Stimulated activated CD4-positive, alpha-beta T cell treated with anti-CD3 and anti-CD28 coated beads, Interleukin-12 subunit alpha, Interleukin-12 subunit beta, amount 100 ng/mL, for 4 hours (primary cell): ENCODE data around the gene ZNF564.
"Not testable (repeated sequence)": the region's sequence is repeated elsewhere in the genome, so short reads cannot be mapped to it uniquely, and the experiment has no call there.

Experiments used
- DNase-seq: peaks from one replicate; pipeline ENCODE4 v3.0.0-alpha.2; 2020

ZNF564 gene

DNA sequence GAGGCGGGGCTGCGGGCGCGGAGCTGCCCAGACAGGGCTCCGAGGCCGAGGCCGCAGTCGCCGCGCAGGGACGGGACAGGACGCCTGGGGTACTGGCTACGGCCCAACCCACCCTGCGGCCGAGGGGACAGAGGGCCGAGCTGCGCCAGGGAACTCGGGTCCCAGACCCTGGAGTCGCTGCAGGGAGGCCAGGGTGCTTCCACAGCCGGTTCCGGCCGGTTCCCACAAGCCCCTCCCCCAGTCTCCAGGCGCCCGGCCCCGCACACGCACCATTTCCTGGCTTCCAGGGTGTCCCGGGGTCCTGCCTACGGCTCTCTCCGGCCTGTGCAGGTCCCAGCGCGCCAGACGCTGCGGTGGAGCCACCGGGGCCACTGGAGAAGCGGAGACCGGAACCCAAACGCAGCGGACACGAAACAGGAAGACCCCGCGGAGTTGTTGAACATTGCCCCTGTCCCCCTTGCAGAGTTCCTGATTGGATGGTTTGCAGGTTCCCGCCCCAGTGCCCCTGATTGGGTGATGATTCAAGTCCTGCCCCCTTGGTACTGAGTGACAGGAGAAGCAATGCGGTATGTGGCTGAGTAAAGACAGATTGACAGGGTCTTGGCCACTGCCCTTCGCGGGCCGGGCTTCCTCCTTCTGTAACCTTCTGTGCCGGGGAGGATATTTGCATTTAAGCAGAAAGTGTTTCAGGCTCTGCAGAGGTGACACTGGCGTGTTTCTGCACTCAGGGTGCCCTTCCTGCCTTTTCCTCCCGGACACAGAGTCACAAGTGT lies at the start of gene ZNF564:
ZNF564 (minus strand) TSS at position 423 of the 773 bp plus-strand sequence; CDS start at position 273, 150 bp downstream.
- DNase-seq: peak; percentile 80

DNA sequence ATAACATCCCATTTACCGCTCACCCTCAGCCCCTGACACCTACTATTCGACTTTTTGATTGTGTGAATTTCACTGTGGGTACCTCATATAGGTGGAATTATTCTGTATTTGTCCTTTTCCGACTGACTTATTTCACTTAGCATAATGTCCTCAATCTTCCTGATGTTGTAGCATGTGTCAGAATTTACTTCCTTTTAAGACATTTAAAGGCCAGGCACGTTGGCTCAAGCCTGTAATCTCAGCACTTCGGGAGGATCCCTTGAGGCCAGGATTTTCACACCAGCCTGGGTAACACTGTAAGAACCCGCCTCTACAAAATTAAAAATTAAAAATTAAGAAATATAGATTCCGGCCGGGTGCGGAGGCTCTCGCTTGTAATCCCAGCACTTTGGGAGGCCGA lies 46.3 kb upstream of the ZNF564 start:
- no peak for DNase-seq

GRCh38 chr19:12596927-12597548 lies 45.8 kb upstream of the ZNF564 start:
- no peak for DNase-seq

DNA sequence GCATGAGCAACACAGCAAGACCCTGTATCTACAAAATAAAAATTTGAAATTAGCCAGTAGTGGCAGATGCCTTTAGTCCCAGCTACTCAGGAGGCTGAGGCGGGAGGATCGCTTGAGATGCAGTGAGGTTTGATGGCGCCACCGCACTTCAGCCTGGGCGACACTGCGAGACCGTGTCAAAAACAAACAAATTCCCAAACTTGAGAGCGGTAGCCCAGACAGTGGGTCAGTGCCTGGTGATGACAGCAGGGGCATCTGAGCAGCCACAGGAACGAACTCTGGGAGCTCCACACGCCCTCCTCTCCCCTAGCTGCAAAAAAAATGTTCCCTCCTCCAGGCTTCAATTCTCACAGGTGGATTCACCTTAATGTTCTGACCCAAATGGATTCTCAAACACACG lies 45.2 kb upstream of the ZNF564 start:
- DNase-seq: no peak

DNA sequence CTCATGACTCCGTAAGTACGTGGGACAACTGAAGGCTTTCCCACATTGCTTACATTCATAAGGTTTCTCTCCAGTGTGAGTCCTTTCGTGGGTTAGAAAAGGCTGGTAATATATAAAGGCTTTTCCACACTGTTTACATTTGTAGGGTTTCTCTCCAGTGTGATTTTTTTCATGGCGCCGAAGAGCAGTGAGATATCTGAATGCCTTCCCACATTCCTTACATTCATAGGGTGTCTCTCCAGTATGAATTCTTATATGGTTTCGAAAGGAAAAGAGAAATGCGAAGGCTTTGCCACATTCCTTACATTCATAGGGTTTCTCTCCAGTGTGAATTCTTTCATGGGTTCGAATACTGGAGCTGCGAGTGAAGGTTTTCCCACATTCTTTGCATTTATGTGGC lies 29.8 kb upstream of the ZNF564 start:
- no peak for DNase-seq

GRCh38 chr19:12580180-12580694 lies 29.0 kb upstream of the ZNF564 start:
- DNase-seq: no peak

DNA sequence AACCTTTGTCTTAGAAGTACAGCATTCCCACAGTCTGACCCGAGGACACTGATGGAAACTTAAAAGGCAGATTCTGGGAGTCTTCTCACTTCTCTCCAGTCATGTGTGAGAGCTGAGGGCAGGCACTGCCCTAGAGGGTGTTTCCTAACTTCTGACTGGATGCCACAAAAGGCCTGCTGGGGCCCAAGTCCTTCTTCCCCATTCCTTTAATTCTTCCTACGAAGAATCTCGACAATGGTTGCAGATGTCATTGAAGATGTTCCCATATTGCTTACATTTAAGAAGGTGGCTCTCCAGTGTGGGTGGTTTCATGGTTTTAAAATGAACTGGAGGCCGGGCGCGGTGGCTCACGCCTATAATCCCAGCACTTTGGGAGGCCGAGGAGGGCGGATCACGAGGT lies 27.4 kb upstream of the ZNF564 start:
- DNase-seq: no peak

DNA sequence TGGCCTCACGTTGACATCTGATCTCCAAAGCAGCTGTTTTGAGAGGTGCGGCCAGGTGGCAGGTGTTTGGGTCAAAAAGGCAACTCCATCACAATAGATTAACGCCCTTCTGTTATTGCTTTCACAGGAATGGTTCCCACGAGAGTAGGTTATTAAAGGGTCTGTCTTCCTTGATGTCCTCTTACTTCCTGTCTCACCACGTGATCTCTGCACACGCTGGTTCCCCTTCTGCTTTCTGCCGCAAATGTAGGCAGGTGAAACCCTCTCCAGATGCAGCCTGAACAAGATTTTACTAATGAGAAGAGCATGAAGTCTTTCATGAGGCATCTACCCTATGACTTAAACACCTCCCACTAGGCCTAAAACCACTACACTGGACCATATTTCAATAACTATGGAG lies 22.8 kb upstream of the ZNF564 start:
- DNase-seq: no peak

DNA sequence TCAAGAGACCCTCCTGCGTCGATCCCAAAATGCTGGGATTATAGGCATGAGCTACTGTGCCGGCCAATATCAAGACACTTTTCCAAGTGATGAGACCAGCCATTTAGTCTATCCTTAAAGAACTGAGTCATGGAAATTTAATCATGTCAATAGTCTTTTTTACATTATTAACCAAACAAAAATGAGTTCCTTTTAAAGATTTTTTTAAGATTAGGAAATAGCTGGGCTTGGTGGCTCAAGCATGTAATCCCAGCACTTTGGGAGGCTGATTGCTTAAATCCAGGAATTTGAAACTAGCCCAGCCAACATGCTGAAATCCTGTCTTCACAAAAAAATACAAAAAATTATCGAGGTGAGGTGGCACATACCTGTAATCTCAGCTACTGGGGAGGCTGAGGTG lies 16.7 kb upstream of the ZNF564 start:
- no peak for DNase-seq

DNA sequence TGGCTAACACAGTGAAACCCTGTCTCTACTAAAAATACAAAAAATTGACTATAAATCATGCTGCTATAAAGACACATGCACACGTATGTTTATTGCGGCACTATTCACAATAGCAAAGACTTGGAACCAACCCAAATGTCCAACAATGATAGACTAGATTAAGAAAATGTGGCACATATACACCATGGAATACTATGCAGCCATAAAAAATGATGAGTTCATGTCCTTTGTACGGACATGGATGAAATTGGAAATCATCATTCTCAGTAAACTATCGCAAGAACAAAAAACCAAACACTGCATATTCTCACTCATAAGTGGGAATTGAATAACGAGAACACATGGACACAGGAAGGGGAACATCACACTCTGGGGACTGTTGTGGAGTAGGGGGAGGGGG lies 15.1 kb upstream of the ZNF564 start:
- DNase-seq: not testable (repeated sequence)

DNA sequence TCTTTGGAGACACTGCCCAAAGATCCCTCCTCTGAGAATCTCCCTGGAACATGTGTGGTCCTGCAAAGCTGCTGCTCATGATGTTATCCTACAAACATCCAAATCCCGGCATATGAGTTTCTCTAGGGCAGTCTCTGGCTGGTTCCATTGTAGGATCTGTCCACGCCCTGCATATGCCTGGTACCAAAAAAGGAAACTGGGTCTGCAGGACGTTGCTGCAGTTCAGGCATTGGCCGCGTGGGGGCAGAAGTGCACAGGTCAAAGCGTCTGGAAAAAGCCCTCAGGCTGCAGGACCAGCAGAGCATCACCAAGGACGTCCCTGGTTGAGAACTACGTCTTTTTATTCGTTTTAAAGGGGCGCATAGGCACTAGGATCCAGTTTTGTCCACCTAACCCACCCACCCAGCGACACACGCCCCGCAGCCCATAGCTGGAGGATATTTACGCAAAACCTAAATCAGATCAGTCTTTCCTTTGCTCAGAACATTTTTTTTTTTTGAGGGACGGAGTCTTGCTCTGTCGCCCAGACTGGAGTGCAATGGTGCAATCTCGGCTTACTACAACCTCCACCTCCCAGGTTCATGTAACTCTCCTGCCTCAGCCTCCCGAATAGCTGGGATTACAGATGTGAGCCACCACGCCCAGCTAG lies 12.9 kb upstream of the ZNF564 start:
- DNase-seq: peak; percentile 95

- DNase-seq: no peak
Observed at GRCh38 chr19:12555456-12555930, 4.2 kb upstream of the ZNF564 start.

- no peak for DNase-seq
Observed at GRCh38 chr19:12546903-12547302, 4.4 kb downstream of the ZNF564 start.

DNA sequence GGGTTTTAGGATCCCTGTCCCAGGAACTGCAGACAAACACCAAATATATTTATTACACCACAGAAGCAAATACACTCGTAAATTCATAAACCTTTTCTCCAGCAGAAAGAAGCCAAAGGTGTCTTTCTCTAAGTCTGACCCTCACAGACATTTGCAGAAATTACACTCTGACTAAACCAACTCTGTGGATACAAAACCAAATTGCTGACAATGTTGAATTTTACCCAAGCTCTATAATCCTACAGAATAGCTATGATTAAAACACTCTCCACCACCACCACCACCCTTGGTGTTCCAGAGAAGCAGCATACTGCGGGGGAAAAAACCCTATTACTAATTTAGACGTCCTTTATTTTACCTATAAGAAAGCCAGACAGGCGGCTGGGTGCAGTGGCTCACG lies 5.2 kb downstream of the ZNF564 start:
- DNase-seq: no peak

- no peak for DNase-seq
Observed at GRCh38 chr19:12545267-12545666, 6.0 kb downstream of the ZNF564 start.

DNA sequence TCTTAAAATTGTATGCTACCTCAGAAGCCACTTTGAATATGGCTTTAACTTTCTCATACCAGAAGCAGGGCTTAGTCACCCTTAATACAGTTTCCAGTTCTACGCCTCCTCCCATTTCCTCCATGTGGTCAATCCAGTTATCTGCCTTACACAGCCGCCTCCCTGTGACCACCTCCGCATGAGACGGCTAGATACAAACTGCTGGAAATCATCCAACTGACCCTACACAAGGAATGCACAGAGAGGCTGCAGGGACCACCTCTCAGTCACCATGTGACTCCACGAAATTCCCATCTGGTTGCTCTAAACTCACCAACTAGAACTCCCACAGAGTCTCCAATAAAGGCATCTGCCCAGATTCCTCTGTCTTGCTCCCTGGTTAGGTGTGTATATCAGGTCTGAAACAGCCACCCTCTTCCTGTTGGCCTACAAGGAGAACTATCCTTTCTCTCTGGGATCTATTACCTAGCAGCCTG lies 6.8 kb downstream of the ZNF564 start:
- no peak for DNase-seq

DNA sequence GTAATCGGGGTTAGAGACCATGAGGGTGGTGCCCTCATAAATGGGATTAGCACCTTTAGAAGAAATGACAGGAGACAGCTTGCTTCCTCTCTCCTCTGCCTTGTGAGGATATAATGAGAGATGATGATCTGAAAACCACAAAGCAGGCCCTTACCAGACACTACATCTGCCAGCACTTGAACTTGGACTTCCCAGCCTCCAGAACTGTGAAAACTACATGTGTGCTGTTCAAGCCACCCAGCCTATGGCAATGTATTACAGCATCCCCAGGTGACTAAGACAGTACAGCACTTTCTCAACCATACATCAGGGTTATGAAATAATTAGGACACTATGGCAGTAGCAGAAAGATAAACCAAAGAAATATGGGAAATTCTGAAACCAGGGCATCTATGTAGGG lies 7.4 kb downstream of the ZNF564 start:
- no peak for DNase-seq

DNA sequence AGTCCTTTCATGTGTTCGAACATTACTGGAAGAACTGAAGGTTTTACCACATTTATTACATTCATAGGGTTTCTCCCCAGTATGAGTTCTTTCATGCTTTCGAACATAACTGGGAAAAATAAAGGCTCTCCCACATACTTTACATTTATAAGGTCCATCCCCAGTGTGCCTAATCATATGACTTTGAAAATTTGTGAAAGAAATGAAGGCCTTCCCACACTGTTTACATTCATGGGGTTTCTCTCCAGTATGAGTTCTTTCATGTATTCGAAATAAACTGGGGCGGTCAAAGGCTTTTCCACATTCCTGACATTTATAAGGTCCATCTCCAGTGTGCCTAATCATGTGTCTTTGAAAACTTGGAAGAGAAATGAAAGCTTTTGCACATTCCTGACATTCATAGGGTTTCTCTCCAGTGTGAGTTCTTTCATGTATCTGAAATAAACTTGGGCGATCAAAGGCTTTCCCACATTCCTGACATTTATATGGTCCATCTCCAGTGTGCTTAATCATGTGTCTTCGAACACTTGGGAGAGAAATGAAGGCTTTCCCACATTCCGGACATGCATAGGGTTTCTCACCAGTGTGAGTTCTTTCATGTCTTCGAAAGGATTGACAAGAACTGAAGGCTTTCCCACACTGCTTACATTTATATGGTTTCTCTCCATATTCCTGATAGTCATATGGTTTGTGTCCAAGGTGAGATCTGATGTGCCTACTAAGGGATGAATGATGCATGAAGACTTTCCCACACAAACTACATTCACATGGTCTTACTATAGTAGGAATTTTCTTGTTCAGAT lies 24.0 kb downstream of the ZNF564 start:
- no peak for DNase-seq

DNA sequence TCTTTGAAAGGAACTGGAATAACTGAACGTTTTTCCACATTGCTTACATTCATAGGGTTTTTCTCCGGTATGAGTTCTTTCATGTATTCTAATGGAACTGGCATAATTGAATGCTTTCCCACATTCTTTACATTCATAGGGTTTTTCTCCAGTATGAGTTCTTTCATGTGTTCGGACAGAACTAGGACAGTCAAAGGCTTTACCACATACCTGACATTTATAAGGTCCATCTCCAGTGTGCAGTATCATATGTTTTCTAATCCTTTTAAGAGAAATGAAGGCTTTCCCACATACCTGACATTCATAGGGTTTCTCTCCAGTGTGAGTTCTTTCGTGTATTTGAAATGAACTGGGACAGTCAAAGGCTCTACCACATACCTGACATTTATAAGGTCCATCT lies 24.7 kb downstream of the ZNF564 start:
- no peak for DNase-seq

- DNase-seq: no peak
Observed at GRCh38 chr19:12521996-12522395, 29.3 kb downstream of the ZNF564 start.

DNA sequence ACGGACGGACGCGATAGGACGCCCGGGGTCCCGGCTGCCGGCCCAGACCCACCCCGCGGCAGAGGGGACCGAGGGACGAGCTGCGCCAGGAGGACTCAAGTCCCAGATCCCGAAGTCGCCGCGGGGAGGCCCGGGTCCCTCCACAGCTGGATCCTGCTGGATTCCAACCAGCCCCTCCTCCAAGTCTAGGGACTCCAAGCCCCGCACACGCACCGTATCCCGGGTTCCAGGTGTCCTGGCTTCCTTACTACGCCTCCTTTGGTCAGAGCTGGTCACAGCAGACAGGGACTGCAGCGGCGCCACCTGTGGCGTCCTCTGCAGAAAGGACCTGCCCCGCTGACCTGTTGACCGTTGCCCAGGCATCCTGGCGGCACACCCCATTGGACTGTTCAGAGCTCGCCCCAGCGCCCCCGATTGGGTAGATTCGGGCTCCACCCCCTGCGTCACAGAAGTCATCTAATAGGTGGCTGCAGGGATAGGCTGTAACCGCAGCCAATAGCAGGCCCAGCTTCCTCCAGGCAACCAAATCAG lies 37.7 kb downstream of the ZNF564 start:
- DNase-seq: no peak

- no peak for DNase-seq
Observed at GRCh38 chr19:12497032-12497431, 54.2 kb downstream of the ZNF564 start.

DNA sequence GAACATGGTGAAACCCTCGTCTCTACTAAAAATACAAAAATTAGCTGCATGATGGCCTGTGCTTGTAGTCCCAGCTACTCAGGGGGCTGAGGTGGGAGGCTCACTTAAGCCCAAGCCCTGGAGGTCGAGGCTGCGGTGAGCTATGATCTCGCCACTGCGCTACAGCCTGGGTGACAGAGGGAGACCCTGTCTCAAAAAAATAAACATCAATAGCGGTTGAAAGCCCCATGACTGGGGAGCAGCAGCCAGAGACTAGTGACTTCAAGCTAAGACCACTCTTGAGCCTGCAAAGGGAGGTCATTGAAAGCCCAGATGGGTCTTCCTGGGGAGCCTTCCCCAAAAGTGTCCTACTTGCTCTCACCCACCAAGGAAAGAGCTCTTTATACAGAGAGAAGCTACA lies 54.8 kb downstream of the ZNF564 start:
- no peak for DNase-seq
